Measurements from ENCODE around the gene DHX40.

- TF ChIP-seq SIN3A (IDR thresholded peaks at IDR 0.05; ENCODE audit: borderline replicate concordance, insufficient read depth, low read length) (no peak), FOXP2 (optimal IDR thresholded peaks at IDR 0.05; ENCODE audit: borderline replicate concordance, extremely low read depth, extremely low read length, insufficient read depth) (no peak), POLR2AphosphoS5 (IDR thresholded peaks at IDR 0.05; ENCODE audit: low read depth, low read length) (no peak), TAF1 (IDR thresholded peaks at IDR 0.05; ENCODE audit: borderline replicate concordance, insufficient read depth, low read length) (no peak), REST (IDR thresholded peaks at IDR 0.05; ENCODE audit: insufficient read depth in 1 of 2, low read depth in 2 of 2, low read length in 2 of 2) (no peak)
Measured at GRCh38 chr17:59634632-59635541, 69.5 kb downstream of the DHX40 start.
